Liver (tissue), 3 donors: ENCODE measurements around the gene VPS26B.

Experiments used
- CTCF ChIP-seq: fragments of 150-350 bp; IDR thresholded peaks from 2 replicates; pipeline ENCODE4 v1.5.1; 2017; ENCODE audit warnings: improper control_type of control experiment, low read depth, low read length; ENCODE audit not compliant: missing input control
- GABPA ChIP-seq, 2 donors: IDR thresholded peaks in 1 of 2; conservative IDR thresholded peaks in 1 of 2; 2 replicates each; pipeline ENCODE4 v1.6.1; 2016; ENCODE audit warnings: antibody characterized with exemption in 2 of 2, mild to moderate bottlenecking in 1 of 2, moderate library complexity in 1 of 2
- HNF4G ChIP-seq: IDR thresholded peaks from 2 replicates; pipeline ENCODE4 v1.6.1; 2016; ENCODE audit warnings: antibody characterized with exemption
- RXRA ChIP-seq, 2 donors: IDR thresholded peaks; 2 replicates each; pipeline ENCODE4 v1.6.1; 2017 to 2018; ENCODE audit warnings: antibody characterized with exemption in 2 of 2, mild to moderate bottlenecking in 1 of 2
- TAF1 ChIP-seq: conservative IDR thresholded peaks from 2 replicates; pipeline ENCODE4 v1.6.1; 2016; ENCODE audit warnings: antibody characterized with exemption, mild to moderate bottlenecking
- ZBTB33 ChIP-seq: IDR thresholded peaks from 2 replicates; pipeline ENCODE4 v1.6.1; 2016; ENCODE audit warnings: antibody characterized with exemption
- donor health status: healthy.
- donor health status: healthy.

- TF ChIP-seq TAF1 = no peak
- TF ChIP-seq GABPA (IDR thresholded peaks at IDR 0.05 in 1 of 2, conservative IDR thresholded peaks at IDR 0.05 in 1 of 2) = no peak
- no peak for TF ChIP-seq CTCF
- no peak for TF ChIP-seq HNF4G
- TF ChIP-seq ZBTB33 = no peak
- no peak for TF ChIP-seq RXRA (IDR thresholded peaks at IDR 0.05)
Measured at GRCh38 chr11:134292661-134293060, 68.2 kb downstream of the VPS26B start.
